ENCODE results near the gene PROX1. TPM values are rescaled to one million over a fixed set of nuclear protein-coding genes. Genes with fewer than 3 reads are reported as not detected.
A peak's percentile ranks its signal among the peaks of the same experiment; 100 is the strongest.

PROX1 gene
- total RNA-seq, 1 donor from 2014 or later, result 23.9 TPM

DNA sequence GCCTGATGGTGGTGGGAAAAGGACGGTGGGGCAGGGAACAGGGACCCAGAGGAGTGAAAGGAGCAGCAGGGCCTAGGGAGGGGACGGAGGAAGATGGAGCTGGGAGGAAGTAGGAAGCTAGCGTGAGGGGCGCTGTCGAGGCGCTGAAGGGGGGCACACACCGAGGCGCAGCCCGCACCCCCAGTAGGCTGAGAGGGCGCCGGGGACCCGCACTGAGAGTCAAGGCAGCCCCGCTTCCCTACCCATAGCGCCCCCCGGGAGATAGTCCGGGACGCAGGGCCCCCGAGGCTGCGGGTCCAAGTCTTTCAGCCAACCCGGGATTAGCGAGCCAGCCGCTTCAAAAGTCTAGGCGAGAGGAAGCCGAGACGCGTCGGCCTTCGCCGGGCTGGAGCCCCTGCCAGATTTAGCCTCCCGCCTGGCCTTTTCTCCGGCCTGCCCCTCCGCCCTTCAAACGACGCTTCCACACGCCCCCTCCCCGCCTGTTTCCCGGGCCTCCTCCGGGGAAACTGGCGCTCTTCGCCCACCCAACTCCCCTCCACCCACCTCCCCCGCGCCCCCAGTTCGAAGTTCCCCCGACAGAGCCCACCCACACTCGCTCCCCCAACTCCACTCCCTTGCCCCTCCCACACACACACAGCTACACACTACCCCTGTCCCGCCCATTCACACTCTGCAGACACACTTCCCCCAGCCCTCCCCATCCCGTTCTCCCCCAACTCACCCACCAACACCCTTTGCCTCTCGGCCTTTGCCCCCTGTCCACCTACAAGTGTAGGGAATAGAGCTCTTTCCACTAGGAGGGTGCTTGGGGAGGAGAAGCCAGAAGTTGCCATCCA, 7.8 kb upstream of the PROX1 start:
- Mint-ChIP-seq H3K36me3 (no peaks in the 10 kb centered on the region), H3K27me3 (peaks cover 87% of the 10 kb centered on the region), H3K4me3 (peak overlapping the region; percentile 67), H3K27ac (no peak overlapping the region), H3K9me3 (no peaks in the 10 kb centered on the region), H3K4me1 (ENCODE audit: unreplicated experiment) (peaks cover 43% of the 10 kb centered on the region)
- no peak for DNase-seq (ENCODE audit: extremely low spot score, unreplicated experiment)
- peak; percentile 54 for TF ChIP-seq CTCF (conservative IDR thresholded peaks at IDR 0.05)

DNA sequence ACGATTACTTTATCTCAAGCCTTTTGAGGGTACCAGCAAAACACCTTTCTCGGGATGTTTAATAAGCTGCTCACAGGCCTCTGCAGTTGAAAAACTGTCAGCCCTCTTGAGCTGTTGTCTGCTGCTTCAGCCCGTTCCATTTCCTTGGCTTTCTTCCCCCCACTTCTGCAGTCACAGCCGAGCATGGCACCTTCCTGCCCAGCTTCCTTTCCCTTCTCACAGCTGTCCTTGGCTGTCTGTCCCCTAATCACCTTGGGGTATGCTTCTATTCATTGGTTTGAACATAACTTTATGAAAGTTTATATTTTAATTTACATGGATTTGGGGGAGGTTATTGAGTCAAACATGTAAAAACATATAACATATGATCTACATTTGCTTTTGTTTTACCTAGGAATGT, 6.9 kb upstream of the PROX1 start:
- TF ChIP-seq CTCF (conservative IDR thresholded peaks at IDR 0.05), result no peak
- H3K27ac Mint-ChIP-seq, result no peak overlapping the region
- no peak for DNase-seq (ENCODE audit: extremely low spot score, unreplicated experiment)
- no peaks in the 10 kb centered on the region for H3K36me3 Mint-ChIP-seq
- no peaks in the 10 kb centered on the region for H3K9me3 Mint-ChIP-seq
- H3K4me1 Mint-ChIP-seq (ENCODE audit: unreplicated experiment), result peaks cover 46% of the 10 kb centered on the region
- H3K27me3 Mint-ChIP-seq, result peaks cover 91% of the 10 kb centered on the region
- H3K4me3 Mint-ChIP-seq, result no peak overlapping the region

GRCh38 chr1:213982289-213982671, 5.5 kb upstream of the PROX1 start:
- H3K36me3 Mint-ChIP-seq, result no peaks in the 10 kb centered on the region
- no peak for TF ChIP-seq CTCF (conservative IDR thresholded peaks at IDR 0.05)
- peaks cover 46% of the 10 kb centered on the region for H3K4me1 Mint-ChIP-seq (ENCODE audit: unreplicated experiment)
- no peak overlapping the region for H3K27ac Mint-ChIP-seq
- no peak for DNase-seq (ENCODE audit: extremely low spot score, unreplicated experiment)
- no peaks in the 10 kb centered on the region for H3K9me3 Mint-ChIP-seq
- peaks cover 92% of the 10 kb centered on the region for H3K27me3 Mint-ChIP-seq
- H3K4me3 Mint-ChIP-seq, result peak overlapping the region; percentile 80

DNA sequence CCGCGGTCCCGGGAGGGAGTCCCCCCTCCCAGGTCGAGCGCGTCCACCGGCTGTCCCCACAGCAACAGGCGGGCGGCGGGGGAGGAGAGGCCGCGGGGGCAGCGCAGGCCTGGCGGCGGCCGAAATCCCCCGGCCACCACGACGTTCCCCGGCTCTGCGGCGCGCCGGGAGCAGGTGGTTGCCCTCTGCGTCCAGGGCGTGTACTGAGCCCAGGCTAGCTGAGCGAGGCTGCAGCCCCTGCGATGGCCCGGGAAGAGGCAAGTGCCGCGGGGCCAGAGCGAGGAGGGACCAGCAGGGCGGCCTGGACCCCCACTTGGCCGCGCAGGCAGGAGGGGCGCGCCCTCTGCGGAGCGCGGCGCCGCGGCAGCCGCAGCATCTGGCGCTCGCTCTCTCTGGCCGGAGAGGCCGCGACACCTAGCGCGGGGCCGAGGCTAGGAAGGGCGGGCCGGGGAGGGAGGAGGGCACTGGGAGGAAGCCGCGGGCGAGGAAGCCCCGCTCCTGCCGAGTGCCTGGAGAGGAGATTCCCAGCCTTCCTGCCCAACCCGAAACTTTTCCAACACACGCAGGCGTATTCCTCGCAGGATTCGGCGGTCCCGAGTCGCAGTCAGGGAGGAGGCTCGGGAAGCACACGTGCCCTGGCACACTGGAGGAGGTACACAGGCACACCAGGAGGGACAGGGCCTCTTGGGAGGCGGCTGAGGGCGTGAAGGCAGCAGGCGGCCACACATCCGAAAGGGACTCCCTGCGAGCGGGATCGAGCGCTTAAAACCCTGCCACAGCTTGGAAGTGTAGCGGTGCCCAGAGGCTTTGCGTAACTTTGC, 4.9 kb upstream of the PROX1 start:
- DNase-seq (ENCODE audit: extremely low spot score, unreplicated experiment), result no peak
- Mint-ChIP-seq H3K4me1 (ENCODE audit: unreplicated experiment) (peaks cover 44% of the 10 kb centered on the region), H3K27ac (peak overlapping the region; percentile 35), H3K4me3 (peak overlapping the region; percentile 98), H3K27me3 (peaks cover 92% of the 10 kb centered on the region), H3K9me3 (no peaks in the 10 kb centered on the region), H3K36me3 (no peaks in the 10 kb centered on the region)
- TF ChIP-seq CTCF (conservative IDR thresholded peaks at IDR 0.05), result no peak

DNA sequence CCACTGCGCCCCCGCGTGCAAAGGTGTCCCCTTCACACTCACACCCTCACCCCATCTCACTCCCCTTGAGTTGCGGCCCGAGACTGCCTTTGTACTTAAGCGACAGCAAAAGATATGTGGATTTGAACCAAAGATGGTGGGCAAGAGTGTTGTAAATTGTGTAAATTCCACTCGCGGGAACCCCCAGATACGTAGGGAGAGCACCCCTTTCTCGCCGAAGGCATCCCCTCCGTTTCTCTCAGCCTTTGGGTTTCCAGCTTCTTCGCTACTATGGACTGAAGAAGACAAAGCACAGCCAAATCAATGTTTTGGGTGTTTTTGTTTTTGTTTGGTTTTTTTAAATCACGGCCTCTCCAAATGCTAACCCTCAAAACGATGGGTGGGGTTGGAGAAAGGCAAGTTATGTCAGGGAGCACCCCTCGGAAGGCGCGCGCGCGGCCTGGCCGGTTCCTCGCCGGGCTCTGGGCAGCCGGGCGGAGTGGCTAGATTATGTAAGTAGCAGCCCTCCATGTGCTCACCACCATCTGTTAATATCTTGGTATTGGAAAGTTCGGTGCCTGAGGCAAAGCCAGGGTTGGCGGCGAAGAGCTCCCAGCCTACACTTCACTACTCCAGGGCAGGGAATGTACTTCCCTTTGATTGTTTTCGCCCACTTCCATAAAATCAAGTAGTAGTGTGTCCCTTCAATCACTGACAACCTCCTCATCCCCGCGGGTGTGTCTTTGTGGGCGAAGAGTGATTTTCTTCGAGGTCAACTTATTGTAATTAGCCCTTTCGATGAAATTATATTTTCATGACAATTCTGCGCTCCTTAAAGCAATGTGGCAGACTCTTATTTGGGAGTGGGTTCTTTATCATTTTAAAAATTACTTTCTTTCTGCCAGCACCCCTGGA, 4.0 kb upstream of the PROX1 start:
- no peaks in the 10 kb centered on the region for H3K36me3 Mint-ChIP-seq
- peak overlapping the region; percentile 35 for H3K27ac Mint-ChIP-seq
- peaks cover 92% of the 10 kb centered on the region for H3K27me3 Mint-ChIP-seq
- no peak for DNase-seq (ENCODE audit: extremely low spot score, unreplicated experiment)
- TF ChIP-seq CTCF (conservative IDR thresholded peaks at IDR 0.05), result no peak
- H3K9me3 Mint-ChIP-seq, result no peaks in the 10 kb centered on the region
- H3K4me1 Mint-ChIP-seq (ENCODE audit: unreplicated experiment), result peaks cover 35% of the 10 kb centered on the region
- peak overlapping the region; percentile 98 for H3K4me3 Mint-ChIP-seq
